WTC11 (cell line): ENCODE measurements around the gene LRRFIP1. TPM values are rescaled to one million over a fixed set of nuclear protein-coding genes. Genes with fewer than 3 reads are reported as not detected.
A peak's percentile ranks its signal among the peaks of the same experiment; 100 is the strongest.

ENCODE experiments used
- ATAC-seq: fragments of 200-7000 bp; cut with Tn5 transposase; 2 replicates; pipeline ENCODE4 v1.10.0; 2021; ENCODE audit warnings: mild to moderate bottlenecking, moderate library complexity
- CTCF ChIA-PET: fragments of 300-600 bp; sonication (Branson Sonifier 250); formaldehyde crosslinking; loops from one replicate; lab custom pipeline; 2021; ENCODE audit warnings: antibody characterized with exemption; lab: Charles Lee
- POLR2A ChIA-PET: fragments of 350-600 bp; sonication (Branson Sonifier 250); formaldehyde crosslinking; loops from one replicate; lab custom pipeline; 2021; ENCODE audit warnings: antibody characterized with exemption; lab: Charles Lee
- DNase-seq: peaks from one replicate; pipeline ENCODE4 v3.0.0; 2021; ENCODE audit warnings: low spot score
- H3K27ac Mint-ChIP-seq: 2 replicates; pipeline ENCODE4 v1.8.0; 2021; ENCODE audit warnings: mixed read lengths
- H3K27me3 Mint-ChIP-seq: 2 replicates; pipeline ENCODE4 v1.8.0; 2021; ENCODE audit warnings: low read depth, mild to moderate bottlenecking, moderate library complexity, mixed read lengths
- H3K36me3 Mint-ChIP-seq: 2 replicates; pipeline ENCODE4 v1.8.0; 2021; ENCODE audit warnings: mixed read lengths
- H3K4me1 Mint-ChIP-seq: 2 replicates; pipeline ENCODE4 v1.8.0; 2022; ENCODE audit warnings: mixed read lengths
- H3K4me3 Mint-ChIP-seq: 2 replicates; pipeline ENCODE4 v1.8.0; 2021; ENCODE audit warnings: mild to moderate bottlenecking, moderate library complexity, mixed read lengths
- H3K9me3 Mint-ChIP-seq: 2 replicates; pipeline ENCODE4 v1.8.0; 2021; ENCODE audit warnings: mixed read lengths
- CBFB ChIP-seq: sonication (generic); formaldehyde crosslinking; IDR thresholded peaks from 2 replicates; pipeline ENCODE4 v1.8.1; 2022; ENCODE audit warnings: mild to moderate bottlenecking, low read depth, missing genetic modification reagents
- KAT7 ChIP-seq: sonication (generic); formaldehyde crosslinking; IDR thresholded peaks from 2 replicates; pipeline ENCODE4 v1.8.1; 2023; ENCODE audit warnings: missing genetic modification reagents, mild to moderate bottlenecking, borderline replicate concordance
- NR1H2 ChIP-seq: sonication (generic); formaldehyde crosslinking; IDR thresholded peaks from 2 replicates; pipeline ENCODE4 v1.9.0; 2021; ENCODE audit warnings: mild to moderate bottlenecking, moderate library complexity, missing genetic modification reagents
- RORB ChIP-seq: fragments of 250-450 bp; sonication (Bioruptor Pico); IDR thresholded peaks from 2 replicates; pipeline ENCODE4 v1.9.0; 2021; ENCODE audit warnings: mild to moderate bottlenecking
- SMAD4 ChIP-seq: sonication (generic); formaldehyde crosslinking; IDR thresholded peaks from 2 replicates; pipeline ENCODE4 v1.8.0; 2022; ENCODE audit warnings: mild to moderate bottlenecking, missing genetic modification reagents
- SP1 ChIP-seq: sonication (generic); formaldehyde crosslinking; conservative IDR thresholded peaks from 2 replicates; pipeline ENCODE4 v1.8.1; 2022; ENCODE audit warnings: missing genetic modification reagents
- TEAD4 ChIP-seq: sonication (generic); formaldehyde crosslinking; IDR thresholded peaks from 2 replicates; pipeline ENCODE4 v1.8.0; 2022; ENCODE audit warnings: mild to moderate bottlenecking, missing genetic modification reagents
- ZNF138 ChIP-seq: sonication (generic); formaldehyde crosslinking; conservative IDR thresholded peaks from 2 replicates; pipeline ENCODE4 v1.8.1; 2022; ENCODE audit warnings: mild to moderate bottlenecking, moderate library complexity, missing genetic modification reagents
- ZNF317 ChIP-seq: sonication (generic); formaldehyde crosslinking; IDR thresholded peaks from 2 replicates; pipeline ENCODE4 v1.8.1; 2023; ENCODE audit warnings: low read depth, mild to moderate bottlenecking, moderate library complexity, missing genetic modification reagents, borderline replicate concordance
- total RNA-seq: library from RNA; stranded (reverse); gene quantifications from 3 replicates; pipeline ENCODE4 v1.2.3, GENCODE V29; 2021
- TF ChIP-seq, protein P1 (sequence below): sonication (generic); formaldehyde crosslinking; IDR thresholded peaks from 2 replicates; pipeline ENCODE4 v1.8.0; 2022; ENCODE audit warnings: missing genetic modification reagents
- TF ChIP-seq, protein P2 (sequence below): sonication (generic); formaldehyde crosslinking; conservative IDR thresholded peaks from 2 replicates; pipeline ENCODE4 v1.8.1; 2023; ENCODE audit warnings: mild to moderate bottlenecking, low read depth, missing genetic modification reagents, moderate library complexity
- TF ChIP-seq, protein P3 (sequence below): sonication (generic); formaldehyde crosslinking; IDR thresholded peaks from 2 replicates; pipeline ENCODE4 v1.8.0; 2022; ENCODE audit warnings: mild to moderate bottlenecking, missing genetic modification reagents
- TF ChIP-seq, protein P4 (sequence below): fragments of 250-450 bp; sonication (Bioruptor Pico); IDR thresholded peaks from 2 replicates; pipeline ENCODE4 v1.9.0; 2021; ENCODE audit warnings: moderate library complexity, mild to moderate bottlenecking, inconsistent platforms, borderline replicate concordance
- TF ChIP-seq, protein P5 (sequence below): sonication (generic); formaldehyde crosslinking; IDR thresholded peaks from 2 replicates; pipeline ENCODE4 v1.8.1; 2023; ENCODE audit warnings: mild to moderate bottlenecking, moderate library complexity, missing genetic modification reagents
- TF ChIP-seq, protein P6 (sequence below): sonication (generic); formaldehyde crosslinking; IDR thresholded peaks from 2 replicates; pipeline ENCODE4 v1.8.1; 2022; ENCODE audit warnings: low read depth, mild to moderate bottlenecking, moderate library complexity, missing genetic modification reagents, borderline replicate concordance

Gene LRRFIP1
- total RNA-seq, 1 experiment from 2014 or later = 88.4 TPM

- TF ChIP-seq CBFB (CRISPR knock-in tag) = no peak
- TF ChIP-seq RORB (CRISPR knock-in tag) = no peak
- TF ChIP-seq ZNF317 (CRISPR knock-in tag) = no peak
- TF ChIP-seq, protein P1, sequence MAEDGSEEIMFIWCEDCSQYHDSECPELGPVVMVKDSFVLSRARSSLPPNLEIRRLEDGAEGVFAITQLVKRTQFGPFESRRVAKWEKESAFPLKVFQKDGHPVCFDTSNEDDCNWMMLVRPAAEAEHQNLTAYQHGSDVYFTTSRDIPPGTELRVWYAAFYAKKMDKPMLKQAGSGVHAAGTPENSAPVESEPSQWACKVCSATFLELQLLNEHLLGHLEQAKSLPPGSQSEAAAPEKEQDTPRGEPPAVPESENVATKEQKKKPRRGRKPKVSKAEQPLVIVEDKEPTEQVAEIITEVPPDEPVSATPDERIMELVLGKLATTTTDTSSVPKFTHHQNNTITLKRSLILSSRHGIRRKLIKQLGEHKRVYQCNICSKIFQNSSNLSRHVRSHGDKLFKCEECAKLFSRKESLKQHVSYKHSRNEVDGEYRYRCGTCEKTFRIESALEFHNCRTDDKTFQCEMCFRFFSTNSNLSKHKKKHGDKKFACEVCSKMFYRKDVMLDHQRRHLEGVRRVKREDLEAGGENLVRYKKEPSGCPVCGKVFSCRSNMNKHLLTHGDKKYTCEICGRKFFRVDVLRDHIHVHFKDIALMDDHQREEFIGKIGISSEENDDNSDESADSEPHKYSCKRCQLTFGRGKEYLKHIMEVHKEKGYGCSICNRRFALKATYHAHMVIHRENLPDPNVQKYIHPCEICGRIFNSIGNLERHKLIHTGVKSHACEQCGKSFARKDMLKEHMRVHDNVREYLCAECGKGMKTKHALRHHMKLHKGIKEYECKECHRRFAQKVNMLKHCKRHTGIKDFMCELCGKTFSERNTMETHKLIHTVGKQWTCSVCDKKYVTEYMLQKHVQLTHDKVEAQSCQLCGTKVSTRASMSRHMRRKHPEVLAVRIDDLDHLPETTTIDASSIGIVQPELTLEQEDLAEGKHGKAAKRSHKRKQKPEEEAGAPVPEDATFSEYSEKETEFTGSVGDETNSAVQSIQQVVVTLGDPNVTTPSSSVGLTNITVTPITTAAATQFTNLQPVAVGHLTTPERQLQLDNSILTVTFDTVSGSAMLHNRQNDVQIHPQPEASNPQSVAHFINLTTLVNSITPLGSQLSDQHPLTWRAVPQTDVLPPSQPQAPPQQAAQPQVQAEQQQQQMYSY (CRISPR knock-in tag) = no peak
- TF ChIP-seq, protein P2, sequence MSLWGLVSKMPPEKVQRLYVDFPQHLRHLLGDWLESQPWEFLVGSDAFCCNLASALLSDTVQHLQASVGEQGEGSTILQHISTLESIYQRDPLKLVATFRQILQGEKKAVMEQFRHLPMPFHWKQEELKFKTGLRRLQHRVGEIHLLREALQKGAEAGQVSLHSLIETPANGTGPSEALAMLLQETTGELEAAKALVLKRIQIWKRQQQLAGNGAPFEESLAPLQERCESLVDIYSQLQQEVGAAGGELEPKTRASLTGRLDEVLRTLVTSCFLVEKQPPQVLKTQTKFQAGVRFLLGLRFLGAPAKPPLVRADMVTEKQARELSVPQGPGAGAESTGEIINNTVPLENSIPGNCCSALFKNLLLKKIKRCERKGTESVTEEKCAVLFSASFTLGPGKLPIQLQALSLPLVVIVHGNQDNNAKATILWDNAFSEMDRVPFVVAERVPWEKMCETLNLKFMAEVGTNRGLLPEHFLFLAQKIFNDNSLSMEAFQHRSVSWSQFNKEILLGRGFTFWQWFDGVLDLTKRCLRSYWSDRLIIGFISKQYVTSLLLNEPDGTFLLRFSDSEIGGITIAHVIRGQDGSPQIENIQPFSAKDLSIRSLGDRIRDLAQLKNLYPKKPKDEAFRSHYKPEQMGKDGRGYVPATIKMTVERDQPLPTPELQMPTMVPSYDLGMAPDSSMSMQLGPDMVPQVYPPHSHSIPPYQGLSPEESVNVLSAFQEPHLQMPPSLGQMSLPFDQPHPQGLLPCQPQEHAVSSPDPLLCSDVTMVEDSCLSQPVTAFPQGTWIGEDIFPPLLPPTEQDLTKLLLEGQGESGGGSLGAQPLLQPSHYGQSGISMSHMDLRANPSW (CRISPR knock-in tag) = no peak
- TF ChIP-seq, protein P3, sequence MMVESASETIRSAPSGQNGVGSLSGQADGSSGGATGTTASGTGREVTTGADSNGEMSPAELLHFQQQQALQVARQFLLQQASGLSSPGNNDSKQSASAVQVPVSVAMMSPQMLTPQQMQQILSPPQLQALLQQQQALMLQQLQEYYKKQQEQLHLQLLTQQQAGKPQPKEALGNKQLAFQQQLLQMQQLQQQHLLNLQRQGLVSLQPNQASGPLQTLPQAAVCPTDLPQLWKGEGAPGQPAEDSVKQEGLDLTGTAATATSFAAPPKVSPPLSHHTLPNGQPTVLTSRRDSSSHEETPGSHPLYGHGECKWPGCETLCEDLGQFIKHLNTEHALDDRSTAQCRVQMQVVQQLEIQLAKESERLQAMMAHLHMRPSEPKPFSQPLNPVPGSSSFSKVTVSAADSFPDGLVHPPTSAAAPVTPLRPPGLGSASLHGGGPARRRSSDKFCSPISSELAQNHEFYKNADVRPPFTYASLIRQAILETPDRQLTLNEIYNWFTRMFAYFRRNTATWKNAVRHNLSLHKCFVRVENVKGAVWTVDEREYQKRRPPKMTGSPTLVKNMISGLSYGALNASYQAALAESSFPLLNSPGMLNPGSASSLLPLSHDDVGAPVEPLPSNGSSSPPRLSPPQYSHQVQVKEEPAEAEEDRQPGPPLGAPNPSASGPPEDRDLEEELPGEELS (CRISPR knock-in tag) = no peak
- Mint-ChIP-seq H3K27ac (peak overlapping the region; percentile 96), H3K36me3 (peaks cover 9% of the 10 kb centered on the region; the same call in 1 of the 2 replicates), H3K9me3 (no peaks in the 10 kb centered on the region), H3K27me3 (no peaks in the 10 kb centered on the region), H3K4me3 (peak overlapping the region; percentile 8; the same call in 1 of the 2 replicates), H3K4me1 (peaks cover 78% of the 10 kb centered on the region)
- peak; percentile 38 for ATAC-seq
- POLR2A ChIA-PET = interaction anchor here (0.5 kb wide), 1 partner anchor 18 kb away, joined by 3 read pairs; no protein-coding TSS in a partner anchor
- CTCF ChIA-PET = interaction anchor here (0.7 to 1.9 kb wide), 5 partner anchors 17 to 203 kb away, joined by 3 to 7 read pairs (median 4); no protein-coding TSS in a partner anchor
- no peak for DNase-seq
Observed at GRCh38 chr2:237715459-237715947, 88.1 kb downstream of the LRRFIP1 start.

DNA sequence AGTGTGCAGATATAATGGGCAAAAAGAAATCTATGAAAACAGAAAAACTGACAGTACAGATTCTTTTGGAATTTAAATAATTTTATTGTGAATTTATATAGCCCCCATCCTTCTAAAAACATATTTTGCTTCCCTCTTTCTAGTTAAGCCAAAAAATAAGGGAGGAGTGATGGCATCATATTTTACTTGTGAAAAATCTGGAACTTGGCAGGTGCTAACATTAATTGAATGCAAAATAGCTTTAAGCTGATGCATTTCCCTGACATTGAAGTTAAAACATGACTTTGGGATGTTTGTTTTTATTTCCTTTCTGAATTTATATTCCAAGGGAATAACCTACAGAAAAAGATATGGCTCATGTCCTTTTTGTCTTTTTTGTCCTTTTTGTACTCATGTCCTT is 88.6 kb downstream of the LRRFIP1 start:
- ChIA-PET POLR2A (interaction anchor here (0.5 kb wide), 1 partner anchor 18 kb away, joined by 3 read pairs; no protein-coding TSS in a partner anchor), CTCF (interaction anchor here (0.8 to 1.9 kb wide), 3 partner anchors 16 to 144 kb away, joined by 3 to 7 read pairs (median 5); no protein-coding TSS in a partner anchor)
- Mint-ChIP-seq H3K4me1 (peaks cover 75% of the 10 kb centered on the region), H3K4me3 (no peak overlapping the region), H3K27ac (peak overlapping the region; percentile 96; the same call in 1 of the 2 replicates), H3K36me3 (peaks cover 8% of the 10 kb centered on the region; the same call in 1 of the 2 replicates), H3K27me3 (no peaks in the 10 kb centered on the region), H3K9me3 (no peaks in the 10 kb centered on the region)
- ATAC-seq = no peak
- no peak for DNase-seq
- TF ChIP-seq, protein P1 (CRISPR knock-in tag) = no peak
- TF ChIP-seq, protein P4, sequence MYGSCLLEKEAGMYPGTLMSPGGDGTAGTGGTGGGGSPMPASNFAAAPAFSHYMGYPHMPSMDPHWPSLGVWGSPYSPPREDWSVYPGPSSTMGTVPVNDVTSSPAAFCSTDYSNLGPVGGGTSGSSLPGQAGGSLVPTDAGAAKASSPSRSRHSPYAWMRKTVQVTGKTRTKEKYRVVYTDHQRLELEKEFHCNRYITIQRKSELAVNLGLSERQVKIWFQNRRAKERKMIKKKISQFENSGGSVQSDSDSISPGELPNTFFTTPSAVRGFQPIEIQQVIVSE (CRISPR knock-in tag) = no peak
- TF ChIP-seq NR1H2 (CRISPR knock-in tag) = no peak
- no peak for TF ChIP-seq KAT7 (CRISPR knock-in tag)
- no peak for TF ChIP-seq SMAD4
- TF ChIP-seq, protein P5, sequence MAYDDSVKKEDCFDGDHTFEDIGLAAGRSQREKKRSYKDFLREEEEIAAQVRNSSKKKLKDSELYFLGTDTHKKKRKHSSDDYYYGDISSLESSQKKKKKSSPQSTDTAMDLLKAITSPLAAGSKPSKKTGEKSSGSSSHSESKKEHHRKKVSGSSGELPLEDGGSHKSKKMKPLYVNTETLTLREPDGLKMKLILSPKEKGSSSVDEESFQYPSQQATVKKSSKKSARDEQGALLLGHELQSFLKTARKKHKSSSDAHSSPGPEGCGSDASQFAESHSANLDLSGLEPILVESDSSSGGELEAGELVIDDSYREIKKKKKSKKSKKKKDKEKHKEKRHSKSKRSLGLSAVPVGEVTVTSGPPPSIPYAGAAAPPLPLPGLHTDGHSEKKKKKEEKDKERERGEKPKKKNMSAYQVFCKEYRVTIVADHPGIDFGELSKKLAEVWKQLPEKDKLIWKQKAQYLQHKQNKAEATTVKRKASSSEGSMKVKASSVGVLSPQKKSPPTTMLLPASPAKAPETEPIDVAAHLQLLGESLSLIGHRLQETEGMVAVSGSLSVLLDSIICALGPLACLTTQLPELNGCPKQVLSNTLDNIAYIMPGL = no peak
- no peak for TF ChIP-seq SP1
- TF ChIP-seq ZNF138 = no peak
- TF ChIP-seq TEAD4 = no peak
- TF ChIP-seq, protein P6, sequence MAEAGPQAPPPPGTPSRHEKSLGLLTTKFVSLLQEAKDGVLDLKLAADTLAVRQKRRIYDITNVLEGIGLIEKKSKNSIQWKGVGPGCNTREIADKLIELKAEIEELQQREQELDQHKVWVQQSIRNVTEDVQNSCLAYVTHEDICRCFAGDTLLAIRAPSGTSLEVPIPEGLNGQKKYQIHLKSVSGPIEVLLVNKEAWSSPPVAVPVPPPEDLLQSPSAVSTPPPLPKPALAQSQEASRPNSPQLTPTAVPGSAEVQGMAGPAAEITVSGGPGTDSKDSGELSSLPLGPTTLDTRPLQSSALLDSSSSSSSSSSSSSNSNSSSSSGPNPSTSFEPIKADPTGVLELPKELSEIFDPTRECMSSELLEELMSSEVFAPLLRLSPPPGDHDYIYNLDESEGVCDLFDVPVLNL (CRISPR knock-in tag) = no peak
